Gastroesophageal sphincter (tissue), 3 donors: ENCODE data around the gene HOXA4.

Source experiments
- POLR2A ChIP-seq, 2 donors: fragments of 450-650 bp; IDR thresholded peaks; one replicate each; pipeline ENCODE4 v1.6.1; 2017; ENCODE audit warnings: antibody characterized with exemption in 2 of 2, mild to moderate bottlenecking in 2 of 2, moderate library complexity in 1 of 2
- TF ChIP-seq, protein P1 (sequence below), 4 experiments: fragments of 200-600 bp in 2 of 4; fragments of 450-650 bp in 2 of 4; sonication (generic) in 1 of 4; IDR thresholded peaks; one replicate each; pipeline ENCODE4 v1.5.1; 2017 to 2019; ENCODE audit warnings: antibody characterized with exemption in 4 of 4, mild to moderate bottlenecking in 2 of 4, moderate library complexity in 2 of 4

- TF ChIP-seq, protein P1, sequence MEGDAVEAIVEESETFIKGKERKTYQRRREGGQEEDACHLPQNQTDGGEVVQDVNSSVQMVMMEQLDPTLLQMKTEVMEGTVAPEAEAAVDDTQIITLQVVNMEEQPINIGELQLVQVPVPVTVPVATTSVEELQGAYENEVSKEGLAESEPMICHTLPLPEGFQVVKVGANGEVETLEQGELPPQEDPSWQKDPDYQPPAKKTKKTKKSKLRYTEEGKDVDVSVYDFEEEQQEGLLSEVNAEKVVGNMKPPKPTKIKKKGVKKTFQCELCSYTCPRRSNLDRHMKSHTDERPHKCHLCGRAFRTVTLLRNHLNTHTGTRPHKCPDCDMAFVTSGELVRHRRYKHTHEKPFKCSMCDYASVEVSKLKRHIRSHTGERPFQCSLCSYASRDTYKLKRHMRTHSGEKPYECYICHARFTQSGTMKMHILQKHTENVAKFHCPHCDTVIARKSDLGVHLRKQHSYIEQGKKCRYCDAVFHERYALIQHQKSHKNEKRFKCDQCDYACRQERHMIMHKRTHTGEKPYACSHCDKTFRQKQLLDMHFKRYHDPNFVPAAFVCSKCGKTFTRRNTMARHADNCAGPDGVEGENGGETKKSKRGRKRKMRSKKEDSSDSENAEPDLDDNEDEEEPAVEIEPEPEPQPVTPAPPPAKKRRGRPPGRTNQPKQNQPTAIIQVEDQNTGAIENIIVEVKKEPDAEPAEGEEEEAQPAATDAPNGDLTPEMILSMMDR (IDR thresholded peaks at IDR 0.05) = no peak
- TF ChIP-seq POLR2A (IDR thresholded peaks at IDR 0.05) = no peak
Observed at GRCh38 chr7:27155816-27156507, 25.4 kb upstream of the HOXA4 start.
